K562 (cell line): ENCODE data around the gene PRSS53. TPM values are rescaled to one million over a fixed set of nuclear protein-coding genes. Genes with fewer than 3 reads are reported as not detected.

Source experiments
- ATAC-seq: fragments of 200-7000 bp; cut with Tn5 transposase; 3 replicates; pipeline ENCODE4 v1.9.1; 2020; ENCODE audit warnings: moderate library complexity
- BruUV-seq: library from RNA; stranded (reverse); fragments of 400-500 nt; replicated peaks from 2 replicates; lab custom pipeline; 2021; lab: Mats Ljungman, UMichigan
- CTCF ChIA-PET: fragments of 300-600 bp; formaldehyde crosslinking; extraction: SDS; loops from one replicate; lab custom pipeline; 2021; ENCODE audit warnings: low intra/inter-chr PET ratio; lab: Yijun Ruan, JAX
- POLR2A ChIA-PET: fragments of 300-600, 350-650 bp; sonication (Branson Sonifier 250); formaldehyde crosslinking; extraction: SDS; loops from one replicate; lab custom pipeline; 2021; ENCODE audit warnings: antibody characterized with exemption, inconsistent platforms; lab: Yijun Ruan, JAX
- DNase-seq, 4 experiments: peaks; one replicate each; pipeline versions ENCODE4 v3.0.0 to v3.0.0-alpha.2; 2011 to 2018; ENCODE audit warnings: low spot score in 3 of 4, mixed read lengths in 3 of 4; ENCODE audit errors: extremely low read depth in 1 of 4
- FAIRE-seq: peaks from 2 replicates; lab custom pipeline; 2011; peaks lifted over from hg19 to GRCh38; lab: Jason Lieb, UNC
- H2AFZ ChIP-seq: 2 replicates; pipeline ENCODE4 v1.6.0; 2011; ENCODE audit warnings: low read depth, low read length, control low read depth, inconsistent platforms
- H3K27ac ChIP-seq: fragments of 200-600 bp; 3 replicates; pipeline ENCODE4 v1.8.0; 2011; ENCODE audit warnings: low read depth, mild to moderate bottlenecking, control low read depth, inconsistent platforms, low read length, moderate library complexity, mixed read lengths; ENCODE audit errors: extremely low read depth
- H3K27me3 ChIP-seq, 2 experiments: fragments of 300-600 bp in 1 of 2; 2 replicates in 1 of 2; 3 replicates in 1 of 2; pipeline versions ENCODE4 v1.6.0 to v1.8.0; 2011; ENCODE audit warnings: inconsistent platforms in 2 of 2, low read length in 2 of 2, mild to moderate bottlenecking in 1 of 2, mixed read lengths in 1 of 2, moderate library complexity in 1 of 2; ENCODE audit not compliant: control insufficient read depth in 2 of 2, insufficient read depth in 2 of 2
- H3K36me3 ChIP-seq: fragments of 300-600 bp; 3 replicates; pipeline ENCODE4 v1.8.0; 2011; ENCODE audit warnings: mild to moderate bottlenecking, low read length, inconsistent platforms; ENCODE audit not compliant: control insufficient read depth, insufficient read depth
- H3K4me1 ChIP-seq, 2 experiments: fragments of 200-600 bp in 1 of 2; replicated peaks in 1 of 2; 2 replicates in 1 of 2; 3 replicates in 1 of 2; pipeline versions ENCODE4 v1.5.1 to v1.8.0; 2011; ENCODE audit warnings: inconsistent platforms in 2 of 2, low read length in 2 of 2, mild to moderate bottlenecking in 1 of 2, mixed read lengths in 1 of 2, moderate library complexity in 1 of 2; ENCODE audit not compliant: control insufficient read depth in 2 of 2, insufficient read depth in 2 of 2
- H3K4me2 ChIP-seq: 2 replicates; pipeline ENCODE4 v1.6.1; 2011; ENCODE audit warnings: low read length, control low read depth, inconsistent platforms, mixed read lengths; ENCODE audit not compliant: insufficient read depth
- H3K4me3 ChIP-seq: fragments of 200-600 bp; sonication (generic), shearing (Covaris generic); 2 replicates; pipeline ENCODE4 v1.5.1; 2016; ENCODE audit warnings: control low read depth, inconsistent platforms
- H3K79me2 ChIP-seq: fragments of 200-600 bp; 3 replicates; pipeline ENCODE4 v1.8.0; 2011; ENCODE audit warnings: low read length, inconsistent platforms; ENCODE audit not compliant: control insufficient read depth, insufficient read depth
- H3K9ac ChIP-seq, 2 experiments: 2 replicates each; pipeline versions ENCODE4 v1.6.0 to v1.6.1; 2011; ENCODE audit warnings: low read depth in 2 of 2, low read length in 2 of 2, control low read depth in 1 of 2, inconsistent platforms in 1 of 2, mild to moderate bottlenecking in 1 of 2, mixed read lengths in 1 of 2; ENCODE audit not compliant: insufficient read depth in 1 of 2
- H3K9me1 ChIP-seq: one replicate; pipeline ENCODE4 v1.6.0; 2011; ENCODE audit warnings: inconsistent platforms, mild to moderate bottlenecking, low read length, moderate library complexity; ENCODE audit not compliant: control insufficient read depth, insufficient read depth
- H3K9me3 ChIP-seq: replicated peaks from 2 replicates; pipeline ENCODE4 v1.5.1; 2011; ENCODE audit warnings: low read depth, low read length, inconsistent platforms; ENCODE audit not compliant: control insufficient read depth, insufficient read depth
- H4K20me1 ChIP-seq: replicated peaks from 2 replicates; pipeline ENCODE4 v1.6.1; 2011; ENCODE audit warnings: low read length, inconsistent platforms, mixed read lengths; ENCODE audit not compliant: control insufficient read depth, insufficient read depth
- BDP1 ChIP-seq: IDR thresholded peaks from 3 replicates; pipeline ENCODE4 v1.6.1; 2011; ENCODE audit not compliant: insufficient read length, insufficient read depth
- CREBBP ChIP-seq: IDR thresholded peaks from one replicate; pipeline ENCODE4 v1.6.1; 2012; ENCODE audit warnings: low read depth, mild to moderate bottlenecking, control low read depth, inconsistent platforms, low read length
- FOXK2 ChIP-seq, 2 experiments: fragments of 450-650 bp; IDR thresholded peaks in 1 of 2; conservative IDR thresholded peaks in 1 of 2; 2 replicates each; pipeline ENCODE4 v1.6.1; 2016; ENCODE audit warnings: low read depth in 2 of 2, mild to moderate bottlenecking in 1 of 2
- NFIX ChIP-seq: fragments of 250-450 bp; sonication (Bioruptor Pico); IDR thresholded peaks from 2 replicates; pipeline ENCODE4 v1.4.0; 2020; ENCODE audit warnings: low read depth, mild to moderate bottlenecking, moderate library complexity
- NFYB ChIP-seq: IDR thresholded peaks from 2 replicates; pipeline ENCODE4 v1.6.1; 2011; ENCODE audit warnings: mild to moderate bottlenecking, moderate library complexity; ENCODE audit not compliant: insufficient read length; ENCODE audit errors: extremely low read depth
- POLR2G ChIP-seq: fragments of 200-400 bp; formaldehyde crosslinking; IDR thresholded peaks from 2 replicates; pipeline ENCODE4 v1.6.1; 2017; ENCODE audit warnings: low read depth, mild to moderate bottlenecking, antibody characterized with exemption, low read length, moderate library complexity
- PRMT5 ChIP-seq: sonication (generic); formaldehyde crosslinking; IDR thresholded peaks from 2 replicates; pipeline ENCODE4 v1.5.0; 2020; ENCODE audit warnings: missing genetic modification reagents
- ZNF165 ChIP-seq: fragments of 250-450 bp; sonication (Bioruptor Pico); IDR thresholded peaks from 2 replicates; pipeline ENCODE4 v1.4.0; 2020; ENCODE audit warnings: borderline replicate concordance
- ZNF274 ChIP-seq: IDR thresholded peaks from 2 replicates; pipeline ENCODE4 v1.6.1; 2011; ENCODE audit warnings: low read depth, mild to moderate bottlenecking, low read length, moderate library complexity, borderline replicate concordance
- WGBS: fragments of 100-300 bp; shearing (Covaris generic); methylation state at CpG from one replicate; pipeline ENCODE4 v1.1.6; 2016; ENCODE audit warnings: low coverage, mixed read lengths; ENCODE audit not compliant: insufficient coverage; ENCODE audit errors: missing lambda C conversion rate; 5-methylcytosine and 5-hydroxymethylcytosine counted together
- in situ Hi-C: fragments of 300-500 bp; cut with MboI; formaldehyde crosslinking; loops from 4 replicates; pipeline ENCODE4 v1.15.0; 2018; ENCODE audit warnings: inconsistent platforms, mixed read lengths
- intact Hi-C: fragments of 100-400 bp; cut with micrococcal nuclease; formaldehyde crosslinking; loops from 2 replicates; pipeline ENCODE4 v1.14.2; 2022
- polyA plus RNA-seq, 8 experiments: library from polyadenylated mRNA; depleted of rRNA in 4 of 8; stranded (reverse) in 5 of 8; unstranded in 3 of 8; fragments of >200 nt; fragmentation: Nextera tagmentation in 2 of 8; fragmentation: Illumina TruSeq in 1 of 8; extraction: Ambion mirVana in 2 of 8; extraction: Trizol in 1 of 8; gene quantifications; 2 replicates each; pipeline versions ENCODE4 v1.2.1 to v1.2.3, GENCODE V29; 2011 to 2014; ENCODE audit warnings: inconsistent platforms in 1 of 8, missing spikeins in 1 of 8
- total RNA-seq, 7 experiments: library from RNA; depleted of rRNA in 6 of 7; stranded (reverse); fragments of >200 nt in 6 of 7; fragmentation: Illumina TruSeq in 2 of 7; extraction: Trizol in 2 of 7; gene quantifications; 2 replicates each; pipeline versions ENCODE4 v1.2.1 to v1.2.3, GENCODE V29; 2011 to 2021; ENCODE audit warnings: low replicate concordance in 1 of 7
- TF ChIP-seq, protein P1 (sequence below): sonication (generic); formaldehyde crosslinking; IDR thresholded peaks from 2 replicates; pipeline ENCODE4 v1.8.1; 2022; ENCODE audit warnings: missing genetic modification reagents
- TF ChIP-seq, protein P2 (sequence below): fragments of 250-450 bp; sonication (Bioruptor Pico); IDR thresholded peaks from 2 replicates; pipeline ENCODE4 v1.8.0; 2022; ENCODE audit warnings: moderate library complexity, mild to moderate bottlenecking, inconsistent platforms
- TF ChIP-seq, protein P3 (sequence below): sonication (generic); formaldehyde crosslinking; IDR thresholded peaks from 2 replicates; pipeline ENCODE4 v1.8.1; 2023; ENCODE audit warnings: mild to moderate bottlenecking, missing genetic modification reagents
- TF ChIP-seq, protein P4 (sequence below): fragments of 250-450 bp; sonication (Bioruptor Pico); IDR thresholded peaks from 2 replicates; pipeline ENCODE4 v1.8.0; 2022; ENCODE audit warnings: inconsistent platforms

The PRSS53 gene
- total and polyA plus RNA-seq, 9 of the 15 experiments (the other 6 are each of a cell fraction or from before 2014, with no cell fraction given): 0.40 to 1.9 (median 0.78) TPM; not detected in 2

DNA sequence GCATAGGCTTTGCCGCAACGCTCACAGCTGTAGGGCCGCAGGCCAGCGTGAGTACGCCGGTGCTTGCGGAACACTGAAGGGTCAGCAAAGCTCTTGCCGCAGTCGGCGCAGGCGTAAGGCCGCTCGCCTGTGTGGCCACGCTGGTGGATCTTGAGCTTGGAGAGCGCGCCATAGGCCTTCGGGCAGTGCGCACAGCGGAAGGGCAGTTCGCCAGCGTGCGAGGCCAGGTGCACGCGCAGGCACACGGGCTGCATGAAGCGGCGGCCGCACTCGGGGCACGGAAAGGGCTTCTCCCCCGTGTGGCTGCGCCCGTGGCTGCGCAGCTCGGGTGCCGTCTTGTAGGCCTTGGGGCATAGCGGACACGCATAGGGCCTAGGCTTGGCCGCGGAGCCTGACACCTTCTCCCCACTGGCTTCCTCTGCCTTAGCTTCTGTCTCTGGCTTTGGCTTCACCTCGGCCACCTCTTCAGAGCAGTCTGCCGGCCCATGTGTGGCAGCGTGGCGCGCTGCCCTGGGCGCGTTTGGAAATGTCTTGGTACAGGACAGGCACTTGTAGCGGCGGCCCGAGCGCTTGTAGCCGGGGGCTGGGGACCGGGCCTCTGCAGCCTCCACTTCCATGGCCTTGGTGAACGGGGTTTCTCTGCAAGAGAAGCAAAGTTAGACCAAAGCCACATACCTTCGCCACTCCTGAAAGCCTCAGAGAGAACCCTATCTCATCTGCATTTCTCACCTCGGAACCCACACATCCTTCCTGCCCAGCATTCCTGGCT lies 24.7 kb downstream of the PRSS53 start:
- POLR2A ChIA-PET: interaction anchor here (1.3 to 1.7 kb wide), 3 partner anchors 9 to 116 kb away, joined by 3 to 10 read pairs (median 5); partner anchors contain the start of gene FUS
- no peaks in the 10 kb centered on the region for H3K9me3 ChIP-seq
- H3K79me2 ChIP-seq: peaks cover 31% of the 10 kb centered on the region
- FAIRE-seq (no peak), ATAC-seq (no peak), DNase-seq (no peak)
- peaks cover 0 to 19% of the 10 kb centered on the region in 2 experiments; a peak in 3 of 5 replicates for H3K4me1 ChIP-seq
- BruUV-seq: no TSS peak
- no peaks in the 10 kb centered on the region for H3K27me3 ChIP-seq
- TF ChIP-seq NFIX (CRISPR knock-in tag) (no peak), ZNF165 (no peak), FOXK2 (conservative IDR thresholded peaks at IDR 0.05 in 1 of 2, IDR thresholded peaks at IDR 0.05 in 1 of 2; ENCODE audit: low read depth in 2 of 2) (no peak), ZNF274 (no peak), PRMT5 (CRISPR knock-in tag) (no peak), POLR2G (peak; percentile 14; the same call in 1 of the 2 replicates), BDP1 (no peak), NFYB (no peak), CREBBP (no peak)
- TF ChIP-seq, protein P1, sequence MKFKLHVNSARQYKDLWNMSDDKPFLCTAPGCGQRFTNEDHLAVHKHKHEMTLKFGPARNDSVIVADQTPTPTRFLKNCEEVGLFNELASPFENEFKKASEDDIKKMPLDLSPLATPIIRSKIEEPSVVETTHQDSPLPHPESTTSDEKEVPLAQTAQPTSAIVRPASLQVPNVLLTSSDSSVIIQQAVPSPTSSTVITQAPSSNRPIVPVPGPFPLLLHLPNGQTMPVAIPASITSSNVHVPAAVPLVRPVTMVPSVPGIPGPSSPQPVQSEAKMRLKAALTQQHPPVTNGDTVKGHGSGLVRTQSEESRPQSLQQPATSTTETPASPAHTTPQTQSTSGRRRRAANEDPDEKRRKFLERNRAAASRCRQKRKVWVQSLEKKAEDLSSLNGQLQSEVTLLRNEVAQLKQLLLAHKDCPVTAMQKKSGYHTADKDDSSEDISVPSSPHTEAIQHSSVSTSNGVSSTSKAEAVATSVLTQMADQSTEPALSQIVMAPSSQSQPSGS: no peak
- TF ChIP-seq, protein P2, sequence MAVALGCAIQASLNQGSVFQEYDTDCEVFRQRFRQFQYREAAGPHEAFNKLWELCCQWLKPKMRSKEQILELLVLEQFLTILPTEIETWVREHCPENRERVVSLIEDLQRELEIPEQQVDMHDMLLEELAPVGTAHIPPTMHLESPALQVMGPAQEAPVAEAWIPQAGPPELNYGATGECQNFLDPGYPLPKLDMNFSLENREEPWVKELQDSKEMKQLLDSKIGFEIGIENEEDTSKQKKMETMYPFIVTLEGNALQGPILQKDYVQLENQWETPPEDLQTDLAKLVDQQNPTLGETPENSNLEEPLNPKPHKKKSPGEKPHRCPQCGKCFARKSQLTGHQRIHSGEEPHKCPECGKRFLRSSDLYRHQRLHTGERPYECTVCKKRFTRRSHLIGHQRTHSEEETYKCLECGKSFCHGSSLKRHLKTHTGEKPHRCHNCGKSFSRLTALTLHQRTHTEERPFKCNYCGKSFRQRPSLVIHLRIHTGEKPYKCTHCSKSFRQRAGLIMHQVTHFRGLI (CRISPR knock-in tag): no peak
- TF ChIP-seq, protein P3, sequence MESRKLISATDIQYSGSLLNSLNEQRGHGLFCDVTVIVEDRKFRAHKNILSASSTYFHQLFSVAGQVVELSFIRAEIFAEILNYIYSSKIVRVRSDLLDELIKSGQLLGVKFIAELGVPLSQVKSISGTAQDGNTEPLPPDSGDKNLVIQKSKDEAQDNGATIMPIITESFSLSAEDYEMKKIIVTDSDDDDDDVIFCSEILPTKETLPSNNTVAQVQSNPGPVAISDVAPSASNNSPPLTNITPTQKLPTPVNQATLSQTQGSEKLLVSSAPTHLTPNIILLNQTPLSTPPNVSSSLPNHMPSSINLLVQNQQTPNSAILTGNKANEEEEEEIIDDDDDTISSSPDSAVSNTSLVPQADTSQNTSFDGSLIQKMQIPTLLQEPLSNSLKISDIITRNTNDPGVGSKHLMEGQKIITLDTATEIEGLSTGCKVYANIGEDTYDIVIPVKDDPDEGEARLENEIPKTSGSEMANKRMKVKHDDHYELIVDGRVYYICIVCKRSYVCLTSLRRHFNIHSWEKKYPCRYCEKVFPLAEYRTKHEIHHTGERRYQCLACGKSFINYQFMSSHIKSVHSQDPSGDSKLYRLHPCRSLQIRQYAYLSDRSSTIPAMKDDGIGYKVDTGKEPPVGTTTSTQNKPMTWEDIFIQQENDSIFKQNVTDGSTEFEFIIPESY: peak; percentile 84
- TF ChIP-seq, protein P4, sequence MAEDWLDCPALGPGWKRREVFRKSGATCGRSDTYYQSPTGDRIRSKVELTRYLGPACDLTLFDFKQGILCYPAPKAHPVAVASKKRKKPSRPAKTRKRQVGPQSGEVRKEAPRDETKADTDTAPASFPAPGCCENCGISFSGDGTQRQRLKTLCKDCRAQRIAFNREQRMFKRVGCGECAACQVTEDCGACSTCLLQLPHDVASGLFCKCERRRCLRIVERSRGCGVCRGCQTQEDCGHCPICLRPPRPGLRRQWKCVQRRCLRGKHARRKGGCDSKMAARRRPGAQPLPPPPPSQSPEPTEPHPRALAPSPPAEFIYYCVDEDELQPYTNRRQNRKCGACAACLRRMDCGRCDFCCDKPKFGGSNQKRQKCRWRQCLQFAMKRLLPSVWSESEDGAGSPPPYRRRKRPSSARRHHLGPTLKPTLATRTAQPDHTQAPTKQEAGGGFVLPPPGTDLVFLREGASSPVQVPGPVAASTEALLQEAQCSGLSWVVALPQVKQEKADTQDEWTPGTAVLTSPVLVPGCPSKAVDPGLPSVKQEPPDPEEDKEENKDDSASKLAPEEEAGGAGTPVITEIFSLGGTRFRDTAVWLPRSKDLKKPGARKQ (CRISPR knock-in tag): no peak
- H3K36me3 ChIP-seq: peaks cover 42% of the 10 kb centered on the region; the same call in 2 of the 3 replicates
- H3K9ac ChIP-seq: no peak overlapping the region
- H3K9me1 ChIP-seq: no peaks in the 10 kb centered on the region
- no peak overlapping the region for H3K27ac ChIP-seq
- no peak overlapping the region for H3K4me3 ChIP-seq
- WGBS: 96% methylated on average over 48 of the region's 56 CpGs
- CTCF ChIA-PET: no interaction called here
- intact Hi-C loops: no loop called here
- in situ Hi-C loops: no loop called here
- no peak overlapping the region for H3K4me2 ChIP-seq
- no peaks in the 10 kb centered on the region for H4K20me1 ChIP-seq
- no peak overlapping the region for H2AFZ ChIP-seq
